WTC11 (cell line): Measurements from ENCODE around the gene CHID1. TPM values are rescaled to one million over a fixed set of nuclear protein-coding genes. Genes with fewer than 3 reads are reported as not detected.

Experiments used
- ATAC-seq: fragments of 200-7000 bp; cut with Tn5 transposase; 2 replicates; pipeline ENCODE4 v1.10.0; 2021; ENCODE audit warnings: mild to moderate bottlenecking, moderate library complexity
- CTCF ChIA-PET: fragments of 300-600 bp; sonication (Branson Sonifier 250); formaldehyde crosslinking; loops from one replicate; lab custom pipeline; 2021; ENCODE audit warnings: antibody characterized with exemption; lab: Charles Lee
- POLR2A ChIA-PET: fragments of 350-600 bp; sonication (Branson Sonifier 250); formaldehyde crosslinking; loops from one replicate; lab custom pipeline; 2021; ENCODE audit warnings: antibody characterized with exemption; lab: Charles Lee
- DNase-seq: peaks from one replicate; pipeline ENCODE4 v3.0.0; 2021; ENCODE audit warnings: low spot score
- H3K27ac Mint-ChIP-seq: 2 replicates; pipeline ENCODE4 v1.8.0; 2021; ENCODE audit warnings: mixed read lengths
- H3K27me3 Mint-ChIP-seq: 2 replicates; pipeline ENCODE4 v1.8.0; 2021; ENCODE audit warnings: low read depth, mild to moderate bottlenecking, moderate library complexity, mixed read lengths
- H3K36me3 Mint-ChIP-seq: 2 replicates; pipeline ENCODE4 v1.8.0; 2021; ENCODE audit warnings: mixed read lengths
- H3K4me1 Mint-ChIP-seq: 2 replicates; pipeline ENCODE4 v1.8.0; 2022; ENCODE audit warnings: mixed read lengths
- H3K4me3 Mint-ChIP-seq: 2 replicates; pipeline ENCODE4 v1.8.0; 2021; ENCODE audit warnings: mild to moderate bottlenecking, moderate library complexity, mixed read lengths
- H3K9me3 Mint-ChIP-seq: 2 replicates; pipeline ENCODE4 v1.8.0; 2021; ENCODE audit warnings: mixed read lengths
- ETV6 ChIP-seq: sonication (generic); formaldehyde crosslinking; IDR thresholded peaks from 2 replicates; pipeline ENCODE4 v1.8.1; 2022; ENCODE audit warnings: mild to moderate bottlenecking, missing genetic modification reagents
- FOXK1 ChIP-seq: sonication (generic); formaldehyde crosslinking; IDR thresholded peaks from 2 replicates; pipeline ENCODE4 v1.8.0; 2022; ENCODE audit warnings: mild to moderate bottlenecking, moderate library complexity, missing genetic modification reagents
- NR2C2 ChIP-seq: sonication (generic); formaldehyde crosslinking; IDR thresholded peaks from 2 replicates; pipeline ENCODE4 v1.8.0; 2022; ENCODE audit warnings: mild to moderate bottlenecking, missing genetic modification reagents
- RELA ChIP-seq: sonication (generic); formaldehyde crosslinking; IDR thresholded peaks from 2 replicates; pipeline ENCODE4 v1.8.1; 2022; ENCODE audit warnings: missing genetic modification reagents, mild to moderate bottlenecking, borderline replicate concordance
- RORB ChIP-seq: fragments of 250-450 bp; sonication (Bioruptor Pico); IDR thresholded peaks from 2 replicates; pipeline ENCODE4 v1.9.0; 2021; ENCODE audit warnings: mild to moderate bottlenecking
- SMAD3 ChIP-seq: sonication (generic); formaldehyde crosslinking; IDR thresholded peaks from 2 replicates; pipeline ENCODE4 v1.8.0; 2022; ENCODE audit warnings: missing genetic modification reagents, mild to moderate bottlenecking, borderline replicate concordance
- SP1 ChIP-seq: sonication (generic); formaldehyde crosslinking; conservative IDR thresholded peaks from 2 replicates; pipeline ENCODE4 v1.8.1; 2022; ENCODE audit warnings: missing genetic modification reagents
- TCF7 ChIP-seq: sonication (generic); formaldehyde crosslinking; IDR thresholded peaks from 2 replicates; pipeline ENCODE4 v1.8.0; 2022; ENCODE audit warnings: mild to moderate bottlenecking, low read depth, missing genetic modification reagents, moderate library complexity
- TEAD1 ChIP-seq: sonication (generic); formaldehyde crosslinking; IDR thresholded peaks from 2 replicates; pipeline ENCODE4 v1.8.0; 2022; ENCODE audit warnings: mild to moderate bottlenecking, missing genetic modification reagents
- TEAD4 ChIP-seq: sonication (generic); formaldehyde crosslinking; IDR thresholded peaks from 2 replicates; pipeline ENCODE4 v1.8.0; 2022; ENCODE audit warnings: mild to moderate bottlenecking, missing genetic modification reagents
- ZNF423 ChIP-seq: fragments of 250-450 bp; sonication (Bioruptor Pico); IDR thresholded peaks from 2 replicates; pipeline ENCODE4 v2.1.2; 2022; ENCODE audit warnings: mild to moderate bottlenecking, moderate library complexity
- total RNA-seq: library from RNA; stranded (reverse); gene quantifications from 3 replicates; pipeline ENCODE4 v1.2.3, GENCODE V29; 2021
- TF ChIP-seq, protein P1 (sequence below): sonication (generic); formaldehyde crosslinking; IDR thresholded peaks from 2 replicates; pipeline ENCODE4 v1.8.0; 2022; ENCODE audit warnings: mild to moderate bottlenecking, missing genetic modification reagents
- TF ChIP-seq, protein P2 (sequence below): sonication (generic); formaldehyde crosslinking; IDR thresholded peaks from 2 replicates; pipeline ENCODE4 v1.8.0; 2023; ENCODE audit warnings: mild to moderate bottlenecking, missing genetic modification reagents
- TF ChIP-seq, protein P3 (sequence below): sonication (generic); formaldehyde crosslinking; IDR thresholded peaks from 2 replicates; pipeline ENCODE4 v1.8.1; 2023; ENCODE audit warnings: mild to moderate bottlenecking, missing genetic modification reagents, moderate library complexity
- TF ChIP-seq, protein P4 (sequence below): sonication (generic); formaldehyde crosslinking; IDR thresholded peaks from 2 replicates; pipeline ENCODE4 v1.8.1; 2022; ENCODE audit warnings: missing genetic modification reagents, borderline replicate concordance
- TF ChIP-seq, protein P5 (sequence below): sonication (generic); formaldehyde crosslinking; IDR thresholded peaks from 2 replicates; pipeline ENCODE4 v1.8.1; 2023; ENCODE audit warnings: mild to moderate bottlenecking, missing genetic modification reagents
- TF ChIP-seq, protein P6 (sequence below): fragments of 250-450 bp; sonication (Bioruptor Pico); IDR thresholded peaks from 2 replicates; pipeline ENCODE4 v1.9.0; 2021; ENCODE audit warnings: mild to moderate bottlenecking
- TF ChIP-seq, protein P7 (sequence below): sonication (generic); formaldehyde crosslinking; IDR thresholded peaks from 2 replicates; pipeline ENCODE4 v1.8.0; 2022; ENCODE audit warnings: mild to moderate bottlenecking, missing genetic modification reagents

CHID1 gene
- total RNA-seq, 1 experiment from 2014 or later, result 92.8 TPM

DNA sequence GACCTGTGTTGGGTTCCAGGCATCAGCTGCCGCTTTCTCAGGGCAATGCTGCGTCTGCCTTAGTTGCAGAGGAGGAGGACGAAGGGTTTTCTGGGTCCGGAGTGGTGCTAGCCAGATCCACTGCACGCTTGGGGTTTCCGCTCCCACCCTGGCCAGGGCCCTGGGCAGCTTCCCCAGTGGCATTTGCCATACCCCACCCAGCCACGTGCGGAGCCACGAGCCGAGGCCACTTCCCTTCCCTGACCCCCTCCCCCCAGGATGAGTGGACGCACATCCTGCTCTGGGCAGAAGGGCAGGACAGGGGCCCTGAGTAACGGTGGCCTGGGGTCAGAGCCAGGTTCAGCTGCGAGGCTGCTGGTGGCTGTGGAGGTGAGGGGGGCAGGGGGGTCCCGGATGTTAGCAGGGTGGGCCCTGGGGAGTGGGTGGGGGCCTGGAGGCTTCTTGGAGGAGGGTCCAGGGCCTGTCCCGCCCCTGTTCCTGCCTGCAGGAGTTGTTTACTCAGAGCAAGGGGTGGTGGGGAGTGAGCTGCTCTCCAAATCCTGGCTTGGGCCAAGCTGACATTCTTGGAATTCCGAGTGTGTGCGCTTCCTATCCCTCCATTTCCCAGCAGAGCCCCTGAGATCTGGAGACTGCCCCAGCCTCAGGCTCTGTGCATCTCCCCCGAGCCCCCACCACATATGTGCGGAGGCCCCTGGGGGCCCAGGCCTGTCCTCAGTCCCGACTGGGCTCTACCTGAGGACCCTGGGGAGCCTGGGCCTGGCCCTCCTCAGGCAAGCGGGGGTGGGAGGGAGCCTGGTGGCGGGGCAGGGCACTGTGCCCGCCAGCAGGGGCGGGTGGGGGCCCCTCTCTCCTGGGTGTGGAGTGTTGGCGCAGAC, 66.6 kb downstream of the CHID1 start:
- ATAC-seq (peak; percentile 64), DNase-seq (peak; percentile 88)
- peak overlapping the region; percentile 75 for H3K4me3 Mint-ChIP-seq
- POLR2A ChIA-PET, result interaction anchor here (0.7 to 2.9 kb wide), 17 partner anchors 10 to 206 kb away, joined by 3 to 35 read pairs (median 4); partner anchors contain the start of genes CRACR2B, GATD1, PNPLA2 and TALDO1
- TF ChIP-seq, protein P1, sequence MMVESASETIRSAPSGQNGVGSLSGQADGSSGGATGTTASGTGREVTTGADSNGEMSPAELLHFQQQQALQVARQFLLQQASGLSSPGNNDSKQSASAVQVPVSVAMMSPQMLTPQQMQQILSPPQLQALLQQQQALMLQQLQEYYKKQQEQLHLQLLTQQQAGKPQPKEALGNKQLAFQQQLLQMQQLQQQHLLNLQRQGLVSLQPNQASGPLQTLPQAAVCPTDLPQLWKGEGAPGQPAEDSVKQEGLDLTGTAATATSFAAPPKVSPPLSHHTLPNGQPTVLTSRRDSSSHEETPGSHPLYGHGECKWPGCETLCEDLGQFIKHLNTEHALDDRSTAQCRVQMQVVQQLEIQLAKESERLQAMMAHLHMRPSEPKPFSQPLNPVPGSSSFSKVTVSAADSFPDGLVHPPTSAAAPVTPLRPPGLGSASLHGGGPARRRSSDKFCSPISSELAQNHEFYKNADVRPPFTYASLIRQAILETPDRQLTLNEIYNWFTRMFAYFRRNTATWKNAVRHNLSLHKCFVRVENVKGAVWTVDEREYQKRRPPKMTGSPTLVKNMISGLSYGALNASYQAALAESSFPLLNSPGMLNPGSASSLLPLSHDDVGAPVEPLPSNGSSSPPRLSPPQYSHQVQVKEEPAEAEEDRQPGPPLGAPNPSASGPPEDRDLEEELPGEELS, result peak; percentile 85
- TF ChIP-seq, protein P2, sequence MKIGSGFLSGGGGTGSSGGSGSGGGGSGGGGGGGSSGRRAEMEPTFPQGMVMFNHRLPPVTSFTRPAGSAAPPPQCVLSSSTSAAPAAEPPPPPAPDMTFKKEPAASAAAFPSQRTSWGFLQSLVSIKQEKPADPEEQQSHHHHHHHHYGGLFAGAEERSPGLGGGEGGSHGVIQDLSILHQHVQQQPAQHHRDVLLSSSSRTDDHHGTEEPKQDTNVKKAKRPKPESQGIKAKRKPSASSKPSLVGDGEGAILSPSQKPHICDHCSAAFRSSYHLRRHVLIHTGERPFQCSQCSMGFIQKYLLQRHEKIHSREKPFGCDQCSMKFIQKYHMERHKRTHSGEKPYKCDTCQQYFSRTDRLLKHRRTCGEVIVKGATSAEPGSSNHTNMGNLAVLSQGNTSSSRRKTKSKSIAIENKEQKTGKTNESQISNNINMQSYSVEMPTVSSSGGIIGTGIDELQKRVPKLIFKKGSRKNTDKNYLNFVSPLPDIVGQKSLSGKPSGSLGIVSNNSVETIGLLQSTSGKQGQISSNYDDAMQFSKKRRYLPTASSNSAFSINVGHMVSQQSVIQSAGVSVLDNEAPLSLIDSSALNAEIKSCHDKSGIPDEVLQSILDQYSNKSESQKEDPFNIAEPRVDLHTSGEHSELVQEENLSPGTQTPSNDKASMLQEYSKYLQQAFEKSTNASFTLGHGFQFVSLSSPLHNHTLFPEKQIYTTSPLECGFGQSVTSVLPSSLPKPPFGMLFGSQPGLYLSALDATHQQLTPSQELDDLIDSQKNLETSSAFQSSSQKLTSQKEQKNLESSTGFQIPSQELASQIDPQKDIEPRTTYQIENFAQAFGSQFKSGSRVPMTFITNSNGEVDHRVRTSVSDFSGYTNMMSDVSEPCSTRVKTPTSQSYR (CRISPR knock-in tag), result peak; percentile 84
- TF ChIP-seq TEAD1 (CRISPR knock-in tag) (peak; percentile 99; the same call in 1 of the 2 replicates), SP1 (peak; percentile 29), RORB (CRISPR knock-in tag) (no peak), RELA (CRISPR knock-in tag) (peak; percentile 11; the same call in 1 of the 2 replicates), SMAD3 (CRISPR knock-in tag) (peak; percentile 12; the same call in 1 of the 2 replicates), TEAD4 (CRISPR knock-in tag) (peak; percentile 99), FOXK1 (CRISPR knock-in tag) (peak; percentile 92), NR2C2 (CRISPR knock-in tag) (0 out of 2 replicates have a peak, but pooled peaks have one; percentile 24), ETV6 (CRISPR knock-in tag) (no peak), TCF7 (CRISPR knock-in tag) (no peak), ZNF423 (CRISPR knock-in tag) (peak; percentile 4; the same call in 1 of the 2 replicates)
- TF ChIP-seq, protein P3, sequence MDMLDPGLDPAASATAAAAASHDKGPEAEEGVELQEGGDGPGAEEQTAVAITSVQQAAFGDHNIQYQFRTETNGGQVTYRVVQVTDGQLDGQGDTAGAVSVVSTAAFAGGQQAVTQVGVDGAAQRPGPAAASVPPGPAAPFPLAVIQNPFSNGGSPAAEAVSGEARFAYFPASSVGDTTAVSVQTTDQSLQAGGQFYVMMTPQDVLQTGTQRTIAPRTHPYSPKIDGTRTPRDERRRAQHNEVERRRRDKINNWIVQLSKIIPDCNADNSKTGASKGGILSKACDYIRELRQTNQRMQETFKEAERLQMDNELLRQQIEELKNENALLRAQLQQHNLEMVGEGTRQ, result peak; percentile 22; the same call in 1 of the 2 replicates
- TF ChIP-seq, protein P4, sequence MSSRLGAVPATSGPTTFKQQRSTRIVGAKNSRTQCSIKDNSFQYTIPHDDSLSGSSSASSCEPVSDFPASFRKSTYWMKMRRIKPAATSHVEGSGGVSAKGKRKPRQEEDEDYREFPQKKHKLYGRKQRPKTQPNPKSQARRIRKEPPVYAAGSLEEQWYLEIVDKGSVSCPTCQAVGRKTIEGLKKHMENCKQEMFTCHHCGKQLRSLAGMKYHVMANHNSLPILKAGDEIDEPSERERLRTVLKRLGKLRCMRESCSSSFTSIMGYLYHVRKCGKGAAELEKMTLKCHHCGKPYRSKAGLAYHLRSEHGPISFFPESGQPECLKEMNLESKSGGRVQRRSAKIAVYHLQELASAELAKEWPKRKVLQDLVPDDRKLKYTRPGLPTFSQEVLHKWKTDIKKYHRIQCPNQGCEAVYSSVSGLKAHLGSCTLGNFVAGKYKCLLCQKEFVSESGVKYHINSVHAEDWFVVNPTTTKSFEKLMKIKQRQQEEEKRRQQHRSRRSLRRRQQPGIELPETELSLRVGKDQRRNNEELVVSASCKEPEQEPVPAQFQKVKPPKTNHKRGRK (CRISPR knock-in tag), result no peak
- TF ChIP-seq, protein P5, sequence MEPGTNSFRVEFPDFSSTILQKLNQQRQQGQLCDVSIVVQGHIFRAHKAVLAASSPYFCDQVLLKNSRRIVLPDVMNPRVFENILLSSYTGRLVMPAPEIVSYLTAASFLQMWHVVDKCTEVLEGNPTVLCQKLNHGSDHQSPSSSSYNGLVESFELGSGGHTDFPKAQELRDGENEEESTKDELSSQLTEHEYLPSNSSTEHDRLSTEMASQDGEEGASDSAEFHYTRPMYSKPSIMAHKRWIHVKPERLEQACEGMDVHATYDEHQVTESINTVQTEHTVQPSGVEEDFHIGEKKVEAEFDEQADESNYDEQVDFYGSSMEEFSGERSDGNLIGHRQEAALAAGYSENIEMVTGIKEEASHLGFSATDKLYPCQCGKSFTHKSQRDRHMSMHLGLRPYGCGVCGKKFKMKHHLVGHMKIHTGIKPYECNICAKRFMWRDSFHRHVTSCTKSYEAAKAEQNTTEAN, result no peak
- TF ChIP-seq, protein P6, sequence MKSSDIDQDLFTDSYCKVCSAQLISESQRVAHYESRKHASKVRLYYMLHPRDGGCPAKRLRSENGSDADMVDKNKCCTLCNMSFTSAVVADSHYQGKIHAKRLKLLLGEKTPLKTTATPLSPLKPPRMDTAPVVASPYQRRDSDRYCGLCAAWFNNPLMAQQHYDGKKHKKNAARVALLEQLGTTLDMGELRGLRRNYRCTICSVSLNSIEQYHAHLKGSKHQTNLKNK (CRISPR knock-in tag), result no peak
- TF ChIP-seq, protein P7, sequence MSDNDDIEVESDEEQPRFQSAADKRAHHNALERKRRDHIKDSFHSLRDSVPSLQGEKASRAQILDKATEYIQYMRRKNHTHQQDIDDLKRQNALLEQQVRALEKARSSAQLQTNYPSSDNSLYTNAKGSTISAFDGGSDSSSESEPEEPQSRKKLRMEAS, result peak; percentile 87
- no peaks in the 10 kb centered on the region for H3K27me3 Mint-ChIP-seq
- peaks cover 21% of the 10 kb centered on the region for H3K4me1 Mint-ChIP-seq
- CTCF ChIA-PET, result interaction anchor here (0.6 to 5.9 kb wide), 15 partner anchors 12 to 703 kb away, joined by 3 to 82 read pairs (median 4); partner anchors contain the start of genes CD151, CRACR2B, PNPLA2 and RPLP2
- peak overlapping the region; percentile 60; the same call in 1 of the 2 replicates for H3K27ac Mint-ChIP-seq
- peaks cover 8% of the 10 kb centered on the region for H3K36me3 Mint-ChIP-seq
- no peaks in the 10 kb centered on the region for H3K9me3 Mint-ChIP-seq
